Neural cell (in vitro differentiated cells): ENCODE data around the gene VAMP5. TPM values are rescaled to one million over a fixed set of nuclear protein-coding genes. Genes with fewer than 3 reads are reported as not detected.

Source experiments
- H2AFZ ChIP-seq: fragments of 200-600, 300-800 bp; sonication (generic), shearing (Covaris generic); 2 replicates; pipeline ENCODE4 v1.6.0; 2014; ENCODE audit warnings: low read depth, mild to moderate bottlenecking, antibody characterized with exemption, low read length, moderate library complexity
- H3F3A ChIP-seq: fragments of 200-600 bp; shearing (Covaris generic); 2 replicates; pipeline ENCODE4 v1.6.1; 2016; ENCODE audit warnings: mild to moderate bottlenecking, moderate library complexity, mixed read lengths, antibody characterized with exemption, low read length; ENCODE audit not compliant: insufficient read depth, poor library complexity, severe bottlenecking
- H3K27ac ChIP-seq: fragments of 200-600, 300-800 bp; sonication (generic), shearing (Covaris generic); 2 replicates; pipeline ENCODE4 v1.5.1; 2014; ENCODE audit warnings: mild to moderate bottlenecking, low read length, moderate library complexity
- H3K27me3 ChIP-seq: fragments of 300-800, 200-600 bp; sonication (generic), shearing (Covaris generic); 2 replicates; pipeline ENCODE4 v1.6.0; 2014; ENCODE audit warnings: mild to moderate bottlenecking, low read depth, low read length, moderate library complexity; ENCODE audit not compliant: insufficient read depth
- H3K36me3 ChIP-seq: fragments of 300-800, 200-600 bp; sonication (generic), shearing (Covaris generic); 2 replicates; pipeline ENCODE4 v1.5.1; 2014; ENCODE audit warnings: mild to moderate bottlenecking, antibody characterized with exemption, low read length, moderate library complexity; ENCODE audit not compliant: insufficient read depth
- H3K4me2 ChIP-seq: fragments of 300-800, 200-600 bp; sonication (generic), shearing (Covaris generic); 2 replicates; pipeline ENCODE4 v1.6.0; 2014; ENCODE audit warnings: mild to moderate bottlenecking, low read length
- H3K4me3 ChIP-seq: fragments of 300-800, 200-600 bp; sonication (generic), shearing (Covaris generic); 2 replicates; pipeline ENCODE4 v1.5.1; 2014; ENCODE audit warnings: mild to moderate bottlenecking, low read length, moderate library complexity
- H3K79me2 ChIP-seq: fragments of 200-600 bp; shearing (Covaris generic); replicated peaks from 2 replicates; pipeline ENCODE4 v1.6.0; 2014; ENCODE audit warnings: mild to moderate bottlenecking, low read length, moderate library complexity; ENCODE audit not compliant: insufficient read depth
- H3K9ac ChIP-seq: fragments of 300-800, 200-600 bp; sonication (generic), shearing (Covaris generic); 2 replicates; pipeline ENCODE4 v1.6.1; 2016; ENCODE audit warnings: mild to moderate bottlenecking, low read length, mixed read lengths
- H3K9me2 ChIP-seq: fragments of 200-600 bp; shearing (Covaris generic); 2 replicates; pipeline ENCODE4 v1.6.1; 2016; ENCODE audit warnings: mild to moderate bottlenecking, low read length, mixed read lengths; ENCODE audit not compliant: insufficient read depth
- H3K9me3 ChIP-seq: fragments of 200-600, 300-800 bp; sonication (generic), shearing (Covaris generic); 2 replicates; pipeline ENCODE4 v1.6.1; 2016; ENCODE audit warnings: mild to moderate bottlenecking, mixed run types, low read length, moderate library complexity, mixed read lengths
- H4K20me1 ChIP-seq: fragments of 200-600 bp; shearing (Covaris generic); 2 replicates; pipeline ENCODE4 v1.6.1; 2016; ENCODE audit warnings: mild to moderate bottlenecking, mixed run types; ENCODE audit not compliant: insufficient read depth
- CTCF ChIP-seq: fragments of 450-650 bp; IDR thresholded peaks from 2 replicates; pipeline ENCODE4 v1.5.1; 2014; ENCODE audit warnings: antibody characterized with exemption, mild to moderate bottlenecking, moderate library complexity; ENCODE audit not compliant: poor library complexity, severe bottlenecking
- EP300 ChIP-seq: fragments of 450-650 bp; conservative IDR thresholded peaks from 2 replicates; pipeline ENCODE4 v1.6.1; 2014; ENCODE audit warnings: antibody characterized with exemption, mild to moderate bottlenecking, moderate library complexity; ENCODE audit not compliant: poor library complexity, severe bottlenecking
- EZH2 ChIP-seq: fragments of 200-600, 300-800 bp; shearing (Covaris generic), sonication (generic); IDR thresholded peaks from 2 replicates; pipeline ENCODE4 v1.6.1; 2014; ENCODE audit warnings: antibody characterized with exemption, low read length, borderline replicate concordance, mild to moderate bottlenecking; ENCODE audit not compliant: insufficient read depth, poor library complexity, severe bottlenecking
- MXI1 ChIP-seq: fragments of 450-650 bp; conservative IDR thresholded peaks from 2 replicates; pipeline ENCODE4 v1.6.1; 2014; ENCODE audit warnings: antibody characterized with exemption, mild to moderate bottlenecking; ENCODE audit not compliant: poor library complexity, severe bottlenecking
- POLR2AphosphoS5 ChIP-seq: IDR thresholded peaks from 2 replicates; pipeline ENCODE4 v1.6.1; 2012
- RAD21 ChIP-seq: fragments of 450-650 bp; conservative IDR thresholded peaks from 2 replicates; pipeline ENCODE4 v1.6.1; 2014; ENCODE audit warnings: antibody characterized with exemption, mild to moderate bottlenecking, moderate library complexity
- SMC3 ChIP-seq: fragments of 450-650 bp; conservative IDR thresholded peaks from 2 replicates; pipeline ENCODE4 v1.6.1; 2014; ENCODE audit warnings: antibody characterized with exemption, mild to moderate bottlenecking, moderate library complexity; ENCODE audit not compliant: poor library complexity
- TAF1 ChIP-seq: IDR thresholded peaks from 2 replicates; pipeline ENCODE4 v1.6.1; 2012; ENCODE audit warnings: low read depth
- polyA plus RNA-seq: library from polyadenylated mRNA; depleted of rRNA; stranded (reverse); fragments of >200 nt; gene quantifications from 2 replicates; pipeline ENCODE4 v1.2.3, GENCODE V29; 2014
- TF ChIP-seq, protein P1 (sequence below): IDR thresholded peaks from 2 replicates; pipeline ENCODE4 v1.6.1; 2012; ENCODE audit warnings: borderline replicate concordance

Gene VAMP5
- polyA plus RNA-seq, 1 donor from 2014 or later, result not detected

GRCh38 chr2:85588236-85588635, 4.0 kb downstream of the VAMP5 start:
- no peak overlapping the region for H2AFZ ChIP-seq
- no peaks in the 10 kb centered on the region for H3K36me3 ChIP-seq
- H3K9ac ChIP-seq, result no peak overlapping the region
- no peaks in the 10 kb centered on the region for H3K9me3 ChIP-seq
- no peaks in the 10 kb centered on the region for H3K9me2 ChIP-seq
- TF ChIP-seq SMC3 (no peak), MXI1 (no peak), EZH2 (no peak), CTCF (no peak), TAF1 (no peak), EP300 (no peak), RAD21 (no peak), POLR2AphosphoS5 (no peak)
- TF ChIP-seq, protein P1, sequence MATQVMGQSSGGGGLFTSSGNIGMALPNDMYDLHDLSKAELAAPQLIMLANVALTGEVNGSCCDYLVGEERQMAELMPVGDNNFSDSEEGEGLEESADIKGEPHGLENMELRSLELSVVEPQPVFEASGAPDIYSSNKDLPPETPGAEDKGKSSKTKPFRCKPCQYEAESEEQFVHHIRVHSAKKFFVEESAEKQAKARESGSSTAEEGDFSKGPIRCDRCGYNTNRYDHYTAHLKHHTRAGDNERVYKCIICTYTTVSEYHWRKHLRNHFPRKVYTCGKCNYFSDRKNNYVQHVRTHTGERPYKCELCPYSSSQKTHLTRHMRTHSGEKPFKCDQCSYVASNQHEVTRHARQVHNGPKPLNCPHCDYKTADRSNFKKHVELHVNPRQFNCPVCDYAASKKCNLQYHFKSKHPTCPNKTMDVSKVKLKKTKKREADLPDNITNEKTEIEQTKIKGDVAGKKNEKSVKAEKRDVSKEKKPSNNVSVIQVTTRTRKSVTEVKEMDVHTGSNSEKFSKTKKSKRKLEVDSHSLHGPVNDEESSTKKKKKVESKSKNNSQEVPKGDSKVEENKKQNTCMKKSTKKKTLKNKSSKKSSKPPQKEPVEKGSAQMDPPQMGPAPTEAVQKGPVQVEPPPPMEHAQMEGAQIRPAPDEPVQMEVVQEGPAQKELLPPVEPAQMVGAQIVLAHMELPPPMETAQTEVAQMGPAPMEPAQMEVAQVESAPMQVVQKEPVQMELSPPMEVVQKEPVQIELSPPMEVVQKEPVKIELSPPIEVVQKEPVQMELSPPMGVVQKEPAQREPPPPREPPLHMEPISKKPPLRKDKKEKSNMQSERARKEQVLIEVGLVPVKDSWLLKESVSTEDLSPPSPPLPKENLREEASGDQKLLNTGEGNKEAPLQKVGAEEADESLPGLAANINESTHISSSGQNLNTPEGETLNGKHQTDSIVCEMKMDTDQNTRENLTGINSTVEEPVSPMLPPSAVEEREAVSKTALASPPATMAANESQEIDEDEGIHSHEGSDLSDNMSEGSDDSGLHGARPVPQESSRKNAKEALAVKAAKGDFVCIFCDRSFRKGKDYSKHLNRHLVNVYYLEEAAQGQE, result no peak
- no peak overlapping the region for H3K4me3 ChIP-seq
- no peaks in the 10 kb centered on the region for H3K79me2 ChIP-seq
- peaks cover 29% of the 10 kb centered on the region for H3K27me3 ChIP-seq
- no peaks in the 10 kb centered on the region for H3F3A ChIP-seq
- no peaks in the 10 kb centered on the region for H4K20me1 ChIP-seq
- no peak overlapping the region for H3K27ac ChIP-seq
- H3K4me2 ChIP-seq, result no peak overlapping the region

- Histone ChIP-seq H3K9ac (no peak overlapping the region), H3K27me3 (peaks cover 25% of the 10 kb centered on the region), H3K79me2 (no peaks in the 10 kb centered on the region), H3K9me2 (no peaks in the 10 kb centered on the region), H3K36me3 (no peaks in the 10 kb centered on the region), H2AFZ (no peak overlapping the region), H4K20me1 (no peaks in the 10 kb centered on the region), H3K9me3 (no peaks in the 10 kb centered on the region), H3F3A (no peaks in the 10 kb centered on the region), H3K4me2 (no peak overlapping the region), H3K4me3 (no peak overlapping the region), H3K27ac (no peak overlapping the region)
- TF ChIP-seq EZH2 (no peak), CTCF (no peak), EP300 (no peak), POLR2AphosphoS5 (no peak)
Measured at GRCh38 chr2:85588645-85589044, 4.4 kb downstream of the VAMP5 start.
